Caco-2 (cell line): ENCODE results near the gene CRADD. TPM values are rescaled to one million over a fixed set of nuclear protein-coding genes. Genes with fewer than 3 reads are reported as not detected.

Experiments
- BruUV-seq: library from RNA; stranded (reverse); fragments of 400-500 nt; replicated peaks from 2 replicates; lab custom pipeline; 2021; lab: Mats Ljungman, UMichigan
- CTCF ChIA-PET: fragments of 300-600 bp; sonication (Branson Sonifier 250); formaldehyde crosslinking; loops from one replicate; lab custom pipeline; 2022; ENCODE audit warnings: antibody characterized with exemption; lab: Charles Lee
- POLR2A ChIA-PET: fragments of 300-600 bp; sonication (Branson Sonifier 250); formaldehyde crosslinking; loops from one replicate; lab custom pipeline; 2022; ENCODE audit warnings: antibody characterized with exemption; lab: Charles Lee
- DNase-seq, 2 experiments: peaks; one replicate each; pipeline versions ENCODE4 v3.0.0 to v3.0.0-alpha.2; 2020 to 2022
- H3K27me3 ChIP-seq: replicated peaks from 2 replicates; pipeline ENCODE4 v1.6.0; 2011; ENCODE audit warnings: low read length; ENCODE audit not compliant: control insufficient read depth, insufficient read depth
- H3K36me3 ChIP-seq: 2 replicates; pipeline ENCODE4 v1.5.1; 2011; ENCODE audit warnings: low read length; ENCODE audit not compliant: control insufficient read depth, insufficient read depth
- H3K4me1 ChIP-seq: fragments of 250-450 bp; sonication (Bioruptor Pico); 2 replicates; pipeline ENCODE4 v1.5.1; 2020; ENCODE audit warnings: mild to moderate bottlenecking
- H3K4me3 ChIP-seq: 2 replicates; pipeline ENCODE4 v1.5.1; 2011; ENCODE audit warnings: low read depth, mild to moderate bottlenecking, control low read depth, low read length
- H3K9me3 ChIP-seq: fragments of 250-450 bp; sonication (Bioruptor Pico); 2 replicates; pipeline ENCODE4 v1.5.1; 2020; ENCODE audit warnings: mild to moderate bottlenecking, moderate library complexity
- H3K27ac Mint-ChIP-seq: one replicate; pipeline ENCODE4 v1.8.0; 2022; ENCODE audit warnings: mixed read lengths; ENCODE audit not compliant: unreplicated experiment
- H3K27me3 Mint-ChIP-seq: one replicate; pipeline ENCODE4 v1.8.0; 2022; ENCODE audit warnings: mixed read lengths; ENCODE audit not compliant: insufficient read depth, unreplicated experiment
- H3K36me3 Mint-ChIP-seq: one replicate; pipeline ENCODE4 v1.8.0; 2022; ENCODE audit warnings: mild to moderate bottlenecking, mixed read lengths; ENCODE audit not compliant: insufficient read depth, unreplicated experiment
- H3K4me1 Mint-ChIP-seq: one replicate; pipeline ENCODE4 v1.8.0; 2022; ENCODE audit warnings: low read depth, mixed read lengths; ENCODE audit not compliant: unreplicated experiment
- H3K4me3 Mint-ChIP-seq: one replicate; pipeline ENCODE4 v1.8.0; 2022; ENCODE audit warnings: mild to moderate bottlenecking, moderate library complexity, mixed read lengths; ENCODE audit not compliant: unreplicated experiment
- H3K9me3 Mint-ChIP-seq: one replicate; pipeline ENCODE4 v1.8.0; 2022; ENCODE audit warnings: mixed read lengths; ENCODE audit not compliant: unreplicated experiment
- CTCF ChIP-seq, 2 experiments: fragments of 200-600 bp in 1 of 2; IDR thresholded peaks; 1 replicate in 1 of 2; 2 replicates in 1 of 2; pipeline versions ENCODE4 v1.5.1 to v1.8.0; 2011 to 2022; ENCODE audit warnings: antibody characterized with exemption in 1 of 2, control low read depth in 1 of 2, inconsistent platforms in 1 of 2, low read depth in 1 of 2, low read length in 1 of 2, mild to moderate bottlenecking in 1 of 2, moderate library complexity in 1 of 2; ENCODE audit not compliant: insufficient read depth in 1 of 2, severe bottlenecking in 1 of 2, unreplicated experiment in 1 of 2
- intact Hi-C: fragments of 100-400 bp; cut with micrococcal nuclease; formaldehyde crosslinking; loops from one replicate; pipeline ENCODE4 v1.10.0; 2022; ENCODE audit not compliant: unreplicated experiment
- total RNA-seq: library from RNA; stranded (reverse); gene quantifications from 2 replicates; pipeline ENCODE4 v1.2.3, GENCODE V29; 2022

CRADD gene
- total RNA-seq, 1 experiment from 2014 or later, result 29.2 TPM

- Histone ChIP-seq H3K9me3 (peaks cover 17% of the 10 kb centered on the region), H3K4me3 (no peak overlapping the region), H3K4me1 (peaks cover 67% of the 10 kb centered on the region), H3K27me3 (no peaks in the 10 kb centered on the region), H3K36me3 (no peaks in the 10 kb centered on the region)
- POLR2A ChIA-PET, result interaction anchor here (0.7 kb wide), 1 partner anchor 27 kb away, joined by 3 read pairs; no protein-coding TSS in a partner anchor
- peaks cover 80% of the 10 kb centered on the region for H3K36me3 Mint-ChIP-seq
- peaks cover 27% of the 10 kb centered on the region for H3K9me3 Mint-ChIP-seq
- DNase-seq, result no peak
- H3K27me3 Mint-ChIP-seq, result no peaks in the 10 kb centered on the region
- CTCF ChIA-PET, result no interaction called here
- H3K4me1 Mint-ChIP-seq, result peaks cover 61% of the 10 kb centered on the region
- no TSS peak for BruUV-seq
- H3K27ac Mint-ChIP-seq, result peak overlapping the region; percentile 69
- TF ChIP-seq CTCF (IDR thresholded peaks at IDR 0.05; ENCODE audit: insufficient read depth in 1 of 2, low read depth in 1 of 2, low read length in 1 of 2, severe bottlenecking in 1 of 2, unreplicated experiment in 1 of 2), result no peak
- no peak overlapping the region for H3K4me3 Mint-ChIP-seq
- intact Hi-C loops, result no loop called here
These were observed 28.1 kb downstream of the CRADD start for GRCh38 chr12:93705237-93705636.

GRCh38 chr12:93706387-93706786 is 29.2 kb downstream of the CRADD start:
- intact Hi-C loops, result no loop called here
- H3K4me3 ChIP-seq, result no peak overlapping the region
- Mint-ChIP-seq H3K4me3 (no peak overlapping the region), H3K4me1 (peaks cover 56% of the 10 kb centered on the region), H3K9me3 (peaks cover 34% of the 10 kb centered on the region), H3K27me3 (no peaks in the 10 kb centered on the region), H3K27ac (no peak overlapping the region), H3K36me3 (peaks cover 80% of the 10 kb centered on the region)
- BruUV-seq, result no TSS peak
- POLR2A ChIA-PET, result no interaction called here
- no peaks in the 10 kb centered on the region for H3K36me3 ChIP-seq
- peaks cover 55% of the 10 kb centered on the region for H3K4me1 ChIP-seq
- H3K9me3 ChIP-seq, result peaks cover 20% of the 10 kb centered on the region
- DNase-seq, result no peak
- H3K27me3 ChIP-seq, result no peaks in the 10 kb centered on the region
- TF ChIP-seq CTCF (IDR thresholded peaks at IDR 0.05; ENCODE audit: insufficient read depth in 1 of 2, low read depth in 1 of 2, low read length in 1 of 2, severe bottlenecking in 1 of 2, unreplicated experiment in 1 of 2), result no peak
- CTCF ChIA-PET, result no interaction called here

GRCh38 chr12:93706824-93707223 is 29.6 kb downstream of the CRADD start:
- ChIA-PET CTCF (no interaction called here), POLR2A (no interaction called here)
- peaks cover 52% of the 10 kb centered on the region for H3K4me1 ChIP-seq
- TF ChIP-seq CTCF (IDR thresholded peaks at IDR 0.05; ENCODE audit: insufficient read depth in 1 of 2, low read depth in 1 of 2, low read length in 1 of 2, severe bottlenecking in 1 of 2, unreplicated experiment in 1 of 2), result no peak
- H3K27me3 ChIP-seq, result no peaks in the 10 kb centered on the region
- Mint-ChIP-seq H3K36me3 (peaks cover 80% of the 10 kb centered on the region), H3K9me3 (peaks cover 39% of the 10 kb centered on the region), H3K4me1 (peaks cover 55% of the 10 kb centered on the region), H3K27me3 (no peaks in the 10 kb centered on the region), H3K4me3 (no peak overlapping the region), H3K27ac (peak overlapping the region; percentile 68)
- DNase-seq, result no peak
- BruUV-seq, result no TSS peak
- intact Hi-C loops, result no loop called here
- H3K9me3 ChIP-seq, result peaks cover 20% of the 10 kb centered on the region
- H3K36me3 ChIP-seq, result no peaks in the 10 kb centered on the region
- no peak overlapping the region for H3K4me3 ChIP-seq
